DND-41 (cell line): Measurements from ENCODE around the gene TBCD.

Experiments
- ATAC-seq: fragments of 200-7000 bp; cut with Tn5 transposase; 3 replicates; pipeline ENCODE4 v1.9.1; 2021; ENCODE audit warnings: low read depth; ENCODE audit not compliant: insufficient read depth
- DNase-seq: peaks from one replicate; pipeline ENCODE4 v3.0.0-alpha.2; 2020
- H2AFZ ChIP-seq: 2 replicates; pipeline ENCODE4 v1.6.0; 2012; ENCODE audit warnings: low read depth, low read length
- H3K27ac ChIP-seq: 2 replicates; pipeline ENCODE4 v1.5.1; 2012; ENCODE audit warnings: low read length, inconsistent platforms
- H3K27me3 ChIP-seq: fragments of 200-600 bp; sonication (generic); 2 replicates; pipeline ENCODE4 v1.6.0; 2012; ENCODE audit warnings: low read length, mild to moderate bottlenecking, inconsistent platforms; ENCODE audit not compliant: insufficient read depth, poor library complexity
- H3K36me3 ChIP-seq: 2 replicates; pipeline ENCODE4 v1.5.1; 2012; ENCODE audit warnings: low read length, inconsistent platforms; ENCODE audit not compliant: insufficient read depth
- H3K4me1 ChIP-seq: 2 replicates; pipeline ENCODE4 v1.5.1; 2012; ENCODE audit warnings: mild to moderate bottlenecking, low read length; ENCODE audit not compliant: insufficient read depth
- H3K4me2 ChIP-seq: 2 replicates; pipeline ENCODE4 v1.6.0; 2012; ENCODE audit warnings: mild to moderate bottlenecking, moderate library complexity, low read length, inconsistent platforms; ENCODE audit not compliant: insufficient read depth
- H3K4me3 ChIP-seq, 2 experiments: fragments of 200-600 bp in 1 of 2; shearing (Covaris generic) in 1 of 2; 2 replicates each; pipeline ENCODE4 v1.5.1; 2012 to 2016; ENCODE audit warnings: inconsistent platforms in 2 of 2, low read length in 2 of 2, mild to moderate bottlenecking in 2 of 2, low read depth in 1 of 2, moderate library complexity in 1 of 2
- H3K79me2 ChIP-seq: 2 replicates; pipeline ENCODE4 v1.6.0; 2012; ENCODE audit warnings: low read length, inconsistent platforms; ENCODE audit not compliant: insufficient read depth
- H3K9ac ChIP-seq: 2 replicates; pipeline ENCODE4 v1.6.0; 2012; ENCODE audit warnings: low read depth, mild to moderate bottlenecking, inconsistent platforms, low read length, moderate library complexity
- H3K9me3 ChIP-seq: 2 replicates; pipeline ENCODE4 v1.5.1; 2012; ENCODE audit warnings: low read length, moderate library complexity, mild to moderate bottlenecking, inconsistent platforms; ENCODE audit not compliant: insufficient read depth, severe bottlenecking
- H4K20me1 ChIP-seq: 2 replicates; pipeline ENCODE4 v1.6.0; 2012; ENCODE audit warnings: low read length; ENCODE audit not compliant: insufficient read depth
- EZH2 ChIP-seq: IDR thresholded peaks from 3 replicates; pipeline ENCODE4 v1.6.1; 2012; ENCODE audit warnings: borderline replicate concordance, low read depth, mild to moderate bottlenecking, moderate library complexity, low read length, inconsistent platforms; ENCODE audit not compliant: severe bottlenecking
- TF ChIP-seq, protein P1 (sequence below): IDR thresholded peaks from 2 replicates; pipeline ENCODE4 v1.5.1; 2012; ENCODE audit warnings: borderline replicate concordance, low read length, moderate library complexity, mild to moderate bottlenecking; ENCODE audit not compliant: poor library complexity, severe bottlenecking; ENCODE audit errors: extremely low read depth

Gene TBCD

DNA sequence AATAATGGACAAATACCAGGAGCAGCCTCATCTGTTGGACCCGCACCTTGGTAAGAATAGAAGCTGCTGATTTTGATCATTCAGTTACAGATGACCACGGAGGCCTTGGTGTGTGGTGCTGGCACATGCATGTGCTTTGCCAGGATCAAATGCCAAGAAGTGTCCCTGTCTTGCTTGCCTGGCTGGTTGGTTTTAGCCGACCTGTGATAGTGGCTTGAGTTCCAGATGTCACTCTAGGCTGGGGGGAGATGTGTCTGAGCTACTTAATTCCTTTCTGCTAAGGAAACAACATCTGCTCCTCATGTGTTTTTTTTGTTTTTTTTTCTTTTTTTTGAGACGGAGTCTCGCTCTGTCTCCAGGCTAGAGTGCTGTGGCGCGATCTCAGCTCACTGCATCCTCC is 4.3 kb downstream of the TBCD start:
- Histone ChIP-seq H2AFZ (no peak overlapping the region), H3K9me3 (no peaks in the 10 kb centered on the region), H3K27ac (no peak overlapping the region), H3K4me2 (no peak overlapping the region), H3K36me3 (peaks cover 48% of the 10 kb centered on the region), H3K79me2 (peaks cover 64% of the 10 kb centered on the region), H3K4me3 (no peak overlapping the region), H3K27me3 (no peaks in the 10 kb centered on the region), H3K4me1 (peaks cover 30% of the 10 kb centered on the region), H4K20me1 (peaks cover 33% of the 10 kb centered on the region; the same call in 1 of the 2 replicates), H3K9ac (no peak overlapping the region)
- DNase-seq, result no peak
- TF ChIP-seq, protein P1, sequence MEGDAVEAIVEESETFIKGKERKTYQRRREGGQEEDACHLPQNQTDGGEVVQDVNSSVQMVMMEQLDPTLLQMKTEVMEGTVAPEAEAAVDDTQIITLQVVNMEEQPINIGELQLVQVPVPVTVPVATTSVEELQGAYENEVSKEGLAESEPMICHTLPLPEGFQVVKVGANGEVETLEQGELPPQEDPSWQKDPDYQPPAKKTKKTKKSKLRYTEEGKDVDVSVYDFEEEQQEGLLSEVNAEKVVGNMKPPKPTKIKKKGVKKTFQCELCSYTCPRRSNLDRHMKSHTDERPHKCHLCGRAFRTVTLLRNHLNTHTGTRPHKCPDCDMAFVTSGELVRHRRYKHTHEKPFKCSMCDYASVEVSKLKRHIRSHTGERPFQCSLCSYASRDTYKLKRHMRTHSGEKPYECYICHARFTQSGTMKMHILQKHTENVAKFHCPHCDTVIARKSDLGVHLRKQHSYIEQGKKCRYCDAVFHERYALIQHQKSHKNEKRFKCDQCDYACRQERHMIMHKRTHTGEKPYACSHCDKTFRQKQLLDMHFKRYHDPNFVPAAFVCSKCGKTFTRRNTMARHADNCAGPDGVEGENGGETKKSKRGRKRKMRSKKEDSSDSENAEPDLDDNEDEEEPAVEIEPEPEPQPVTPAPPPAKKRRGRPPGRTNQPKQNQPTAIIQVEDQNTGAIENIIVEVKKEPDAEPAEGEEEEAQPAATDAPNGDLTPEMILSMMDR, result no peak
- TF ChIP-seq EZH2, result no peak
- no peak for ATAC-seq

DNA sequence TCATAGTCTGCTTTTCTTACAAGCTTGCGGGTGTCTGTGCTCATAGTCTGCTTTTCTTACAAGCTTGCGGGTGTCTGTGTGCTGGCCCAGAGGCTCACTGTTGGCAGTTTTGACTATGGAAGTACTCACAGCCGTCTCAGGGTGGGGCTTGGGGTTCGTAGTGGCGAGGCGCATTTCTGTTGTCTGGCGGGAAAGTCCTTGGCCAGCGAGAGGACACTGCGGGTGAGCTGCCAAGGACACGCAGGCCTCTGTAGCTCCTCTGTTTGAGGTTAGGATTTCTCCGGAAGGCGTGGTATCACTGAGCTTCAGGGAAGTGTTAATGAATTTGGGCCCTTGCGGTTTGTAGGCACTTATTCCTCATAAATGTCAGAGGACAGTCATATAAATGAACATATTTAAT is 13.5 kb downstream of the TBCD start:
- Histone ChIP-seq H3K27me3 (no peaks in the 10 kb centered on the region), H3K79me2 (peaks cover 20% of the 10 kb centered on the region; the same call in 1 of the 2 replicates), H3K4me2 (no peak overlapping the region), H4K20me1 (no peaks in the 10 kb centered on the region; the same call in 1 of the 2 replicates), H2AFZ (no peak overlapping the region), H3K9ac (no peak overlapping the region), H3K4me1 (no peaks in the 10 kb centered on the region), H3K36me3 (peaks cover 80% of the 10 kb centered on the region), H3K27ac (no peak overlapping the region), H3K4me3 (no peak overlapping the region), H3K9me3 (no peaks in the 10 kb centered on the region)
- TF ChIP-seq EZH2, result no peak
- TF ChIP-seq, protein P1, result no peak
- ATAC-seq (no peak), DNase-seq (no peak)

DNA sequence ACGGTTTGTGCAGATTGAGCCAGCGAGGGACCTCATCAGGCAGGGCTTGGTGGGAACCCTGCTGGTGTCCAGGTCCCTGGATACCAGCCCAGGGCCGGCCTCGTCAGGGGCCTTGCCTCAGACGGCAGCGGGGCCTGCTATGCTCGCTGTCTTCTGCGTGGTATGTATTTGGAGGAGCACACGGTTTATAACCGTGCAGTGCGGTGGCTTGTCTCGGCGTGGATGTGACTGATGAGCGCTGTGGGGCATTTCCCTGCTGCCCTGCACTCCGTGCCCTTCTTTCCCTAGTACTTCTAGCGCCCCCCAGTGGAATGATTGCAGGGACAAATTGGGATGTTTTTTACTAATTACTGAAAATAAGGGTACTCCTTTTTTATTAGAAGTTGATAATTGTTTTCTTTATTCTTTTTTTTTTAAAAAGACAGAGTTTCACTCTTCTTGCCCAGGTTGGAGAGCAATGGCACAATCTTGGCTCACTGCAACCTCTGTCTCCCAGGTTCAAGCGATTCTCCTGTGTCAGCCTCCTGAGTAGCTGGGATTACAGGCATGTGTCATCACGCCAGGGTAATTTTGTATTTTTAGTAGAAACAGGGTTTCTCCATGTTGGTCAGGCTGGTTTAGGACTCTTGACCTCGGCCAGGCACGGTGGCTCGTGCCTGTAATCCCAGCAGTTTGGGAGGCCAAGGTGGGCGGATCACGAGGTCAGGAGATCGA is 15.3 kb downstream of the TBCD start:
- ATAC-seq, result 0 out of 3 replicates have a peak, but pooled peaks have one; percentile 40
- Histone ChIP-seq H3K4me1 (no peaks in the 10 kb centered on the region), H3K9ac (no peak overlapping the region), H3K4me2 (no peak overlapping the region), H2AFZ (no peak overlapping the region), H3K4me3 (no peak overlapping the region), H3K36me3 (peaks cover 87% of the 10 kb centered on the region), H3K9me3 (no peaks in the 10 kb centered on the region), H3K27ac (no peak overlapping the region), H4K20me1 (no peaks in the 10 kb centered on the region; the same call in 1 of the 2 replicates), H3K79me2 (peaks cover 13% of the 10 kb centered on the region; the same call in 1 of the 2 replicates), H3K27me3 (no peaks in the 10 kb centered on the region)
- DNase-seq, result peak; percentile 38
- TF ChIP-seq EZH2, result no peak
- TF ChIP-seq, protein P1, result peak; percentile 62
